Transverse colon (tissue), 4 donors: ENCODE measurements around the gene CARD10. TPM values are rescaled to one million over a fixed set of nuclear protein-coding genes. Genes with fewer than 3 reads are reported as not detected.
A peak's percentile ranks its signal among the peaks of the same experiment; 100 is the strongest.

ENCODE experiments used
- DNase-seq: peaks from one replicate; pipeline ENCODE4 v3.0.0-alpha.2; 2019
- H3K27ac ChIP-seq, 4 donors: fragments of 200-600 bp; sonication (generic); 2 replicates each; pipeline ENCODE4 v1.5.1; 2016 to 2018; ENCODE audit warnings: inconsistent platforms in 4 of 4
- H3K27me3 ChIP-seq: fragments of 200-600 bp; sonication (generic); 2 replicates; pipeline ENCODE4 v1.5.1; 2017; ENCODE audit warnings: inconsistent platforms
- H3K36me3 ChIP-seq, 4 donors: fragments of 200-600 bp; sonication (generic); 2 replicates each; pipeline ENCODE4 v1.5.1; 2017 to 2019; ENCODE audit warnings: inconsistent platforms in 4 of 4
- H3K4me1 ChIP-seq, 4 donors: fragments of 200-600 bp; sonication (generic); 2 replicates each; pipeline ENCODE4 v1.5.1; 2017 to 2020; ENCODE audit warnings: inconsistent platforms in 4 of 4
- H3K4me3 ChIP-seq, 4 donors: fragments of 200-600 bp; sonication (generic); 1 replicate in 1 of 4; 2 replicates in 3 of 4; pipeline versions ENCODE4 v1.5.1 to v1.6.1; 2017 to 2019; ENCODE audit warnings: inconsistent platforms in 4 of 4
- H3K9me3 ChIP-seq, 2 donors: fragments of 200-600 bp; sonication (generic); 2 replicates each; pipeline ENCODE4 v1.5.1; 2017 to 2019; ENCODE audit warnings: inconsistent platforms in 2 of 2
- CTCF ChIP-seq, 5 experiments: fragments of 200-600 bp in 3 of 5; fragments of 450-650 bp in 2 of 5; sonication (generic) in 3 of 5; IDR thresholded peaks; 1 replicate in 2 of 5; 2 replicates in 3 of 5; pipeline ENCODE4 v1.5.1; 2016 to 2017; ENCODE audit warnings: antibody characterized with exemption in 5 of 5, inconsistent platforms in 3 of 5, mild to moderate bottlenecking in 2 of 5, moderate library complexity in 1 of 5
- EP300 ChIP-seq: sonication (generic); formaldehyde crosslinking; IDR thresholded peaks from one replicate; pipeline ENCODE4 v1.6.1; 2017; ENCODE audit warnings: antibody characterized with exemption, low read depth
- POLR2A ChIP-seq: fragments of 450-650 bp; IDR thresholded peaks from one replicate; pipeline ENCODE4 v1.6.1; 2016; ENCODE audit warnings: antibody characterized with exemption, mild to moderate bottlenecking, moderate library complexity
- POLR2AphosphoS5 ChIP-seq, 3 donors: sonication (generic); formaldehyde crosslinking; IDR thresholded peaks; one replicate each; pipeline ENCODE4 v1.6.1; 2016; ENCODE audit warnings: antibody characterized with exemption in 3 of 3
- WGBS, 2 donors: methylation state at CpG; one replicate each; pipeline ENCODE4 v1.1.5; 2018; ENCODE audit warnings: low coverage in 1 of 2; 5-methylcytosine and 5-hydroxymethylcytosine counted together
- in situ Hi-C, 4 donors: fragments of 200-750 bp; cut with MboI; loops; one replicate each; pipeline versions ENCODE4 v1.15.0 to v1.15.1; 2017; ENCODE audit warnings: low sequenced_read_pairs in 3 of 4, low pct_ligation_motif_present in 1 of 4, low pct_unique_long_range_greater_than_20kb in 1 of 4
- intact Hi-C: fragments of 100-400 bp; cut with DNase I; formaldehyde crosslinking; loops from one replicate; pipeline ENCODE4 v1.15.1; 2023; ENCODE audit warnings: low total_unique reads
- total RNA-seq, 4 donors: library from RNA; depleted of rRNA; stranded (reverse); fragments of >200 nt; gene quantifications; one replicate each; pipeline ENCODE4 v1.1.0, GENCODE V29; 2016

The CARD10 gene
- total RNA-seq, 4 donors from 2014 or later: 46.3 to 166 (median 60.9) TPM

- 33 to 58% methylated on average over 11 to 14 of the region's 14 CpGs for WGBS, 2 donors
- in situ Hi-C loops: no loop called here
- TF ChIP-seq EP300: no peak
- TF ChIP-seq POLR2A: no peak
- no peak for TF ChIP-seq POLR2AphosphoS5 (IDR thresholded peaks at IDR 0.05)
- no peak for TF ChIP-seq CTCF (IDR thresholded peaks at IDR 0.05)
- peaks cover 22% of the 10 kb centered on the region for H3K27me3 ChIP-seq
- H3K4me1 ChIP-seq: peaks cover 4 to 26% (median 20%) of the 10 kb centered on the region in 4 donors
- H3K27ac ChIP-seq: peak overlapping the region; percentile 16 to 68 (median 40)
- H3K9me3 ChIP-seq: no peaks in the 10 kb centered on the region
- intact Hi-C loops: no loop called here
- no peak overlapping the region for H3K4me3 ChIP-seq
- DNase-seq: peak; percentile 64
- no peaks in the 10 kb centered on the region for H3K36me3 ChIP-seq
These were observed 2.1 kb upstream of the CARD10 start for GRCh38 chr22:37521236-37521739.

DNA sequence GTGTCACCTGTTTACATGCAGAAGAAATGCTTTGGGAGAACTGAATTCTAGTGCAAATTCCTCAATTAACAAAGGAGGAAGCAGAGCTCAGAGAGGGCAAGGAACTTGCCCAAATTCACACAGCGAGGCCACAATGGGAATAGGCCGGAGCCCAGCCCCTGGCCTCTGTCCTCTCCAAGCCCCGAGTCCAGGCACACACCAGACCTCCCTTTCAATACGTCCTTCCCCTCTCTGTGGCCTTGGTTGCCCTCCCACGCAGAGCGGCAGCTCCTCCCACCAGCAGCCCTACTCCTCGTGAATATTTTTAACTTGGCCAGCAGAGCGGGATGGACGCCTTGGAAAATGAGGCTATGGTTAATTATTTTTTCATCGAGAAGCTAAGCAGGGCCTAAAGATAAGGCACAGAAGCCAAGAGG, 1.6 kb upstream of the CARD10 start:
- 30 to 61% methylated on average over 4 to 10 of the region's 10 CpGs for WGBS, 2 donors
- intact Hi-C loops: no loop called here
- Histone ChIP-seq H3K4me3 (no peak overlapping the region), H3K27me3 (peaks cover 22% of the 10 kb centered on the region), H3K36me3 (no peaks in the 10 kb centered on the region), H3K9me3 (no peaks in the 10 kb centered on the region), H3K27ac (peak overlapping the region in 3 of 4 donors; percentile 25 to 68 (median 54)), H3K4me1 (peaks cover 4 to 26% (median 20%) of the 10 kb centered on the region in 4 donors)
- no peak for DNase-seq
- in situ Hi-C loops: no loop called here
- no peak for TF ChIP-seq CTCF (IDR thresholded peaks at IDR 0.05)
- TF ChIP-seq POLR2A: no peak
- no peak for TF ChIP-seq POLR2AphosphoS5 (IDR thresholded peaks at IDR 0.05)
- TF ChIP-seq EP300: no peak

GRCh38 chr22:37518509-37519267, 527 bp downstream of the CARD10 start:
- Histone ChIP-seq H3K9me3 (no peaks in the 10 kb centered on the region), H3K4me1 (peaks cover 4 to 27% (median 18%) of the 10 kb centered on the region in 4 donors), H3K36me3 (no peaks in the 10 kb centered on the region), H3K27ac (peak overlapping the region; percentile 63 to 89 (median 86)), H3K4me3 (peak overlapping the region; percentile 62 to 74 (median 72)), H3K27me3 (peaks cover 22% of the 10 kb centered on the region)
- intact Hi-C loops (no loop called here), in situ Hi-C loops (no loop called here)
- no peak for DNase-seq
- 27% methylated on average over 2 to 16 of the region's 63 CpGs for WGBS, 2 donors
- peak; percentile 29 for TF ChIP-seq POLR2A
- TF ChIP-seq POLR2AphosphoS5 (IDR thresholded peaks at IDR 0.05): no peak
- no peak for TF ChIP-seq CTCF (IDR thresholded peaks at IDR 0.05)
- no peak for TF ChIP-seq EP300

DNA sequence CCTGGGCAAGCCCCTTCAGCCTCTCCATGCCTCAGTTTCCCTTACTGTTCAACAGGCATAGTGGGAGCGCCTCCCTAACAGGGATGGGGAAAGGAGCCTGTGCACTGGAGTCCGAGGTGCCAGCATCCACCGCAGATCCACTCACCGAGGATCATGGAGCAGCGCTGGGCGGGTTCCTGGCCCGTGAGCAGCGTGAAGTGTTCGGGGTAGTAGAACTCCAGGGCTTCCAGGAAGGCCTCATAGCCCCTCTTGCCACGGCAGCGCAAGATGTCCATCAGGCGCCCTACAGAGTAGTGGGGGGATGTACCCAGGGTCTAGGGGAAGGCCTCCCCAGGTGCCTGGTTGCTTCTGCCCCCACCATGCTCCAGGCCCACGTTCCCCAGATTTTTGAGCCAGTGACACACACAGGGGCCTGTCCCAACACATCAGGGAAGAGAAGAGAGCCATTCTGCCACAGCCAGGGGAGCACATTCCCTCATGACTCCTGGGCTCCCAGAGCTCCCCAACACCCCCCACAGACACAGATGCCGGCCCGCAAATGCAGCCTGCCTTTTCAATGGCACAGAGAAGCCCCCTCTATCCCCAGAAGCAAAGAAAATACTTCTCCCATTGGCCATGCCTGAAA, 1.3 kb downstream of the CARD10 start:
- Histone ChIP-seq H3K9me3 (no peaks in the 10 kb centered on the region), H3K4me1 (peaks cover 7 to 34% (median 25%) of the 10 kb centered on the region in 4 donors), H3K27ac (peak overlapping the region; percentile 63 to 89 (median 86)), H3K27me3 (peaks cover 22% of the 10 kb centered on the region), H3K4me3 (peak overlapping the region; percentile 62 to 74 (median 72)), H3K36me3 (no peaks in the 10 kb centered on the region)
- intact Hi-C loops: no loop called here
- no peak for DNase-seq
- no peak for TF ChIP-seq CTCF (IDR thresholded peaks at IDR 0.05)
- WGBS, 2 donors: 75 to 88% methylated on average over 2 to 15 of the region's 15 CpGs
- in situ Hi-C loops: no loop called here
